Subcutaneous preadipocyte (primary cell): ENCODE results near the gene PCDH9. TPM values are rescaled to one million over a fixed set of nuclear protein-coding genes. Genes with fewer than 3 reads are reported as not detected.

Experiments used
- small RNA-seq: library from RNA; depleted of rRNA; stranded (forward); fragments of <200 nt; gene quantifications from one replicate; pipeline ENCODE3, GENCODE V24; 2012
- total RNA-seq: library from RNA; depleted of rRNA; stranded (reverse); fragments of >200 nt; gene quantifications from 2 replicates; pipeline ENCODE4 v1.2.3, GENCODE V29; 2012

PCDH9 gene, protein sequence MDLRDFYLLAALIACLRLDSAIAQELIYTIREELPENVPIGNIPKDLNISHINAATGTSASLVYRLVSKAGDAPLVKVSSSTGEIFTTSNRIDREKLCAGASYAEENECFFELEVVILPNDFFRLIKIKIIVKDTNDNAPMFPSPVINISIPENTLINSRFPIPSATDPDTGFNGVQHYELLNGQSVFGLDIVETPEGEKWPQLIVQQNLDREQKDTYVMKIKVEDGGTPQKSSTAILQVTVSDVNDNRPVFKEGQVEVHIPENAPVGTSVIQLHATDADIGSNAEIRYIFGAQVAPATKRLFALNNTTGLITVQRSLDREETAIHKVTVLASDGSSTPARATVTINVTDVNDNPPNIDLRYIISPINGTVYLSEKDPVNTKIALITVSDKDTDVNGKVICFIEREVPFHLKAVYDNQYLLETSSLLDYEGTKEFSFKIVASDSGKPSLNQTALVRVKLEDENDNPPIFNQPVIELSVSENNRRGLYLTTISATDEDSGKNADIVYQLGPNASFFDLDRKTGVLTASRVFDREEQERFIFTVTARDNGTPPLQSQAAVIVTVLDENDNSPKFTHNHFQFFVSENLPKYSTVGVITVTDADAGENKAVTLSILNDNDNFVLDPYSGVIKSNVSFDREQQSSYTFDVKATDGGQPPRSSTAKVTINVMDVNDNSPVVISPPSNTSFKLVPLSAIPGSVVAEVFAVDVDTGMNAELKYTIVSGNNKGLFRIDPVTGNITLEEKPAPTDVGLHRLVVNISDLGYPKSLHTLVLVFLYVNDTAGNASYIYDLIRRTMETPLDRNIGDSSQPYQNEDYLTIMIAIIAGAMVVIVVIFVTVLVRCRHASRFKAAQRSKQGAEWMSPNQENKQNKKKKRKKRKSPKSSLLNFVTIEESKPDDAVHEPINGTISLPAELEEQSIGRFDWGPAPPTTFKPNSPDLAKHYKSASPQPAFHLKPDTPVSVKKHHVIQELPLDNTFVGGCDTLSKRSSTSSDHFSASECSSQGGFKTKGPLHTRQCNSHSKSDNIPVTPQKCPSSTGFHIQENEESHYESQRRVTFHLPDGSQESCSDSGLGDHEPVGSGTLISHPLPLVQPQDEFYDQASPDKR (N-terminal part only)
- total RNA-seq = 3.7 and 6.5 TPM in 2 replicates

DNA sequence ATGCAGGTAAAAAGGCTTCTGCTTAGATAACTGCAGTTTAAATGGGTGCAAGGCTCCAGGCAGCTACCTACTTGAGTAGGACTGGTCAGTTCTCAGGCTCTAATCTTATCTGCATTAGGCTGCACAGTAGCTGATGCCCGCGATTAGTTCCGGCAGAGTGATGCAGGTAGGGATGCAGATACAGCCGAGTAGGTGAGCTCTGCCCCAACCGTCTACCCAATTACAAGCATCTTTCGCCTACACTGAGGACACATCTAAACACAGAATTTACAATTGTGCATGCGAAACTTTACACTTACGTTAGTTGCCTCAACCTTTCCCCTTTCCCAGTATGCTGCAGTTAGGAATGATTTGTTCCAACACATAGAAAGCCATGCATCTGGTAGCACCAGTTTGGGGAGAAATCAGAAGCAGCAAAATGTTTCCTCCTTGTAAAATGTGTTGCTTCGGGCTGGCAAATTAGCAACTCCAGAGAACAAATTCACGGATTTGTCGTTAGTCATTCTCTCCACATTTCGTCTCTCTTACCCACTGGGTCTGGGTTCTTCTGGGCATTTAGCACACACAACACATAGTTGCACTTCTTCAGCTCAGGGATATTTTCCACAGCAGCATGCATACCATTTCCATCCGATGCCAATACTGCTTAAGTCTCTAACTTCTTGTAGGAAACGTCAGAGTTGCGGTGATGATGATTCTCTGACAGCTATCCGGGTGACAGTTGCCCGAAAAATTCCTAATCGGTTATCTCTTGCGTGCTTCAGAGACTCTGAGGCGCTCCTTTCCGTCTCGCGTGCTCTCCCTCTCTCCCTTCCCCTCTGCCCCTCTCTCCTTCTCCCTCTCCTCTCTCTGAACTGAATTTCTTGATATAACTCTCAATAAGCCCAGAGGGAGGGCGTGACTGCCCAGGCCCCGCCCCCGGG is at the start of gene PCDH9:
PCDH9 (minus strand) TSS at position 856 of the 923 bp plus-strand sequence. CDS start 1,896 bp downstream, outside the sequence.

Small RNA genes within 50 kb of the gene (small RNA-seq; reads per million reads assigned to genes)
- gene RNU7-87P = not detected
